ENCODE data around the gene CBX5.
"Not testable (repeated sequence)": the region's sequence is repeated elsewhere in the genome, so short reads cannot be mapped to it uniquely, and the experiment has no call there.

The CBX5 gene

GRCh38 chr12:54262403-54262925 lies 17.5 kb downstream of the CBX5 start:
- no peak for DNase-seq

- DNase-seq, result no peak
These were observed 18.0 kb downstream of the CBX5 start for GRCh38 chr12:54261815-54262402.

GRCh38 chr12:54259194-54260011 lies 20.5 kb downstream of the CBX5 start:
- peak; percentile 8 to 16 for DNase-seq

GRCh38 chr12:54258201-54258681 lies 21.7 kb downstream of the CBX5 start:
- no peak for DNase-seq

- no peak for DNase-seq
These were observed 22.6 kb downstream of the CBX5 start for GRCh38 chr12:54257332-54257731.

- DNase-seq, result no peak
These were observed 26.7 kb downstream of the CBX5 start for GRCh38 chr12:54253240-54253639.

GRCh38 chr12:54251667-54252284 lies 28.1 kb downstream of the CBX5 start:
- no peak for DNase-seq

- DNase-seq, result no peak
These were observed 30.4 kb downstream of the CBX5 start for GRCh38 chr12:54249489-54249888.

- DNase-seq, result no peak
These were observed 33.8 kb downstream of the CBX5 start for GRCh38 chr12:54246011-54246641.

GRCh38 chr12:54240971-54241588 lies 38.8 kb downstream of the CBX5 start:
- DNase-seq, result no peak

GRCh38 chr12:54240129-54240528 lies 39.8 kb downstream of the CBX5 start:
- DNase-seq, result no peak

GRCh38 chr12:54239620-54240019 lies 40.3 kb downstream of the CBX5 start:
- DNase-seq, result no peak

- no peak for DNase-seq
These were observed 41.4 kb downstream of the CBX5 start for GRCh38 chr12:54238531-54238930.

GRCh38 chr12:54232790-54233189 lies 47.1 kb downstream of the CBX5 start:
- no peak for DNase-seq

GRCh38 chr12:54231269-54231668 lies 48.7 kb downstream of the CBX5 start:
- DNase-seq, result not testable (repeated sequence)

- no peak for DNase-seq
These were observed 49.4 kb downstream of the CBX5 start for GRCh38 chr12:54230555-54230954.

- DNase-seq, result no peak
These were observed 50.2 kb downstream of the CBX5 start for GRCh38 chr12:54229624-54230212.

GRCh38 chr12:54228471-54228870 lies 51.5 kb downstream of the CBX5 start:
- no peak for DNase-seq

GRCh38 chr12:54227927-54228326 lies 52.0 kb downstream of the CBX5 start:
- DNase-seq, result not testable (repeated sequence)

GRCh38 chr12:54227376-54227775 lies 52.5 kb downstream of the CBX5 start:
- no peak for DNase-seq

- DNase-seq, result no peak
These were observed 54.3 kb downstream of the CBX5 start for GRCh38 chr12:54225666-54226065.

- DNase-seq, result no peak
These were observed 57.3 kb downstream of the CBX5 start for GRCh38 chr12:54222609-54223008.
